UCSD-AML1 (cell line): ENCODE data around the gene INPP4B.

Experiments used
- DNase-seq: peaks from one replicate; lab custom pipeline; 2025; ENCODE audit not compliant: unreplicated experiment; lab: John Stamatoyannopoulos, UW

INPP4B gene

GRCh38 chr4:142169216-142169615, 676.9 kb downstream of the INPP4B start:
- DNase-seq, result no peak

GRCh38 chr4:142168181-142168580, 677.9 kb downstream of the INPP4B start:
- no peak for DNase-seq

GRCh38 chr4:142164767-142165500, 681.2 kb downstream of the INPP4B start:
- no peak for DNase-seq

GRCh38 chr4:142161086-142161485, 685.0 kb downstream of the INPP4B start:
- DNase-seq, result no peak

GRCh38 chr4:142160509-142160908, 685.6 kb downstream of the INPP4B start:
- DNase-seq, result no peak

- DNase-seq, result no peak
Observed at GRCh38 chr4:142158980-142159379, 687.1 kb downstream of the INPP4B start.

GRCh38 chr4:142156256-142156655, 689.8 kb downstream of the INPP4B start:
- no peak for DNase-seq

- no peak for DNase-seq
Observed at GRCh38 chr4:142155347-142155746, 690.8 kb downstream of the INPP4B start.

- no peak for DNase-seq
Observed at GRCh38 chr4:142150483-142150882, 695.6 kb downstream of the INPP4B start.

- no peak for DNase-seq
Observed at GRCh38 chr4:142144813-142145212, 701.3 kb downstream of the INPP4B start.

GRCh38 chr4:142142366-142143054, 703.6 kb downstream of the INPP4B start:
- no peak for DNase-seq

- DNase-seq, result no peak
Observed at GRCh38 chr4:142141224-142141623, 704.9 kb downstream of the INPP4B start.

GRCh38 chr4:142130666-142131065, 715.4 kb downstream of the INPP4B start:
- DNase-seq, result no peak

GRCh38 chr4:142129931-142130330, 716.2 kb downstream of the INPP4B start:
- no peak for DNase-seq

GRCh38 chr4:142129473-142129872, 716.6 kb downstream of the INPP4B start:
- no peak for DNase-seq

- DNase-seq, result peak; percentile 14
Observed at GRCh38 chr4:142128529-142128928, 717.6 kb downstream of the INPP4B start.

- peak; percentile 13 for DNase-seq
Observed at GRCh38 chr4:142126890-142127497, 719.1 kb downstream of the INPP4B start.

GRCh38 chr4:142124874-142125273, 721.2 kb downstream of the INPP4B start:
- DNase-seq, result no peak

GRCh38 chr4:142121448-142122350, 724.4 kb downstream of the INPP4B start:
- no peak for DNase-seq

GRCh38 chr4:142120921-142121320, 725.2 kb downstream of the INPP4B start:
- no peak for DNase-seq

GRCh38 chr4:142112451-142112850, 733.6 kb downstream of the INPP4B start:
- DNase-seq, result no peak
